Calu3 (cell line): ENCODE results near the gene MTERF4. TPM values are rescaled to one million over a fixed set of nuclear protein-coding genes. Genes with fewer than 3 reads are reported as not detected.

Experiments
- BruUV-seq: library from RNA; stranded (reverse); fragments of 400-500 nt; replicated peaks from 2 replicates; lab custom pipeline; 2021; lab: Mats Ljungman, UMichigan
- CTCF ChIA-PET: fragments of 300-600 bp; sonication (Branson Sonifier 250); formaldehyde crosslinking; loops from one replicate; lab custom pipeline; 2022; ENCODE audit warnings: antibody characterized with exemption; lab: Charles Lee
- DNase-seq: peaks from one replicate; pipeline ENCODE4 v3.0.0; 2022
- H3K27ac Mint-ChIP-seq: one replicate; pipeline ENCODE4 v1.8.0; 2022; ENCODE audit warnings: mixed read lengths; ENCODE audit not compliant: unreplicated experiment
- H3K27me3 Mint-ChIP-seq: one replicate; pipeline ENCODE4 v1.8.0; 2022; ENCODE audit warnings: mixed read lengths; ENCODE audit not compliant: unreplicated experiment
- H3K36me3 Mint-ChIP-seq: one replicate; pipeline ENCODE4 v1.8.0; 2022; ENCODE audit warnings: mild to moderate bottlenecking, moderate library complexity, mixed read lengths; ENCODE audit not compliant: insufficient read depth, unreplicated experiment
- H3K4me1 Mint-ChIP-seq: one replicate; pipeline ENCODE4 v1.8.0; 2022; ENCODE audit warnings: mild to moderate bottlenecking, low read depth, mixed read lengths; ENCODE audit not compliant: unreplicated experiment
- H3K4me3 Mint-ChIP-seq: one replicate; pipeline ENCODE4 v1.8.0; 2022; ENCODE audit warnings: mild to moderate bottlenecking, low read depth, moderate library complexity, mixed read lengths; ENCODE audit not compliant: unreplicated experiment
- H3K9me3 Mint-ChIP-seq: one replicate; pipeline ENCODE4 v1.8.0; 2022; ENCODE audit warnings: low read depth, mixed read lengths; ENCODE audit not compliant: unreplicated experiment
- intact Hi-C: fragments of 100-400 bp; cut with micrococcal nuclease; formaldehyde crosslinking; loops from one replicate; pipeline ENCODE4 v1.10.0; 2022; ENCODE audit not compliant: unreplicated experiment
- total RNA-seq: library from RNA; stranded (reverse); gene quantifications from 2 replicates; pipeline ENCODE4 v1.2.3, GENCODE V29; 2022
- TF ChIP-seq, protein P1 (sequence below): fragments of 200-600 bp; IDR thresholded peaks from one replicate; pipeline ENCODE4 v1.8.0; 2022; ENCODE audit warnings: antibody characterized with exemption; ENCODE audit not compliant: unreplicated experiment

MTERF4 gene
- total RNA-seq, 1 experiment from 2014 or later, result 33.6 TPM

DNA sequence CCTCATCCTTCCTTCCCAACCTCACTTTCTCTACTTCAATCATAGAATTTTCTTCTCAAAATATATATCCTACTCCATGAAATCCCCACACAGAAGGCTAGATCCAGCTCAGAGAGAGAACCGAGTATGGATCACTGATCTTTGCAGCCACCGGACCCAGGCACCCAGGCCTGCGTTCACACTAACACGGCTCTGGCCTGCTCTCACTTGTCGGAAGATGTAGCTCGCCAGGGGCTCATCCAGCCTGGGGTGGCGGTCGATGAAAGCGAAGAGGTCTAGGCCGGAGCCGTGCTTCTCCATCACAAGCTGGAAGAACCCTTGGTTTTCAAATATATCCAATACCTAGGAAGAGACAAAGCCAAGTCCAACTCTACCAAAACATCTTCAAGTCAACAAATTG, 12.7 kb upstream of the MTERF4 start:
- DNase-seq, result no peak
- Mint-ChIP-seq H3K27me3 (no peaks in the 10 kb centered on the region), H3K27ac (no peak overlapping the region), H3K36me3 (peaks cover 14% of the 10 kb centered on the region), H3K4me1 (no peaks in the 10 kb centered on the region), H3K9me3 (no peaks in the 10 kb centered on the region), H3K4me3 (no peak overlapping the region)
- CTCF ChIA-PET, result no interaction called here
- TF ChIP-seq, protein P1, sequence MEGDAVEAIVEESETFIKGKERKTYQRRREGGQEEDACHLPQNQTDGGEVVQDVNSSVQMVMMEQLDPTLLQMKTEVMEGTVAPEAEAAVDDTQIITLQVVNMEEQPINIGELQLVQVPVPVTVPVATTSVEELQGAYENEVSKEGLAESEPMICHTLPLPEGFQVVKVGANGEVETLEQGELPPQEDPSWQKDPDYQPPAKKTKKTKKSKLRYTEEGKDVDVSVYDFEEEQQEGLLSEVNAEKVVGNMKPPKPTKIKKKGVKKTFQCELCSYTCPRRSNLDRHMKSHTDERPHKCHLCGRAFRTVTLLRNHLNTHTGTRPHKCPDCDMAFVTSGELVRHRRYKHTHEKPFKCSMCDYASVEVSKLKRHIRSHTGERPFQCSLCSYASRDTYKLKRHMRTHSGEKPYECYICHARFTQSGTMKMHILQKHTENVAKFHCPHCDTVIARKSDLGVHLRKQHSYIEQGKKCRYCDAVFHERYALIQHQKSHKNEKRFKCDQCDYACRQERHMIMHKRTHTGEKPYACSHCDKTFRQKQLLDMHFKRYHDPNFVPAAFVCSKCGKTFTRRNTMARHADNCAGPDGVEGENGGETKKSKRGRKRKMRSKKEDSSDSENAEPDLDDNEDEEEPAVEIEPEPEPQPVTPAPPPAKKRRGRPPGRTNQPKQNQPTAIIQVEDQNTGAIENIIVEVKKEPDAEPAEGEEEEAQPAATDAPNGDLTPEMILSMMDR, result no peak
- intact Hi-C loops, result no loop called here
- no TSS peak for BruUV-seq

DNA sequence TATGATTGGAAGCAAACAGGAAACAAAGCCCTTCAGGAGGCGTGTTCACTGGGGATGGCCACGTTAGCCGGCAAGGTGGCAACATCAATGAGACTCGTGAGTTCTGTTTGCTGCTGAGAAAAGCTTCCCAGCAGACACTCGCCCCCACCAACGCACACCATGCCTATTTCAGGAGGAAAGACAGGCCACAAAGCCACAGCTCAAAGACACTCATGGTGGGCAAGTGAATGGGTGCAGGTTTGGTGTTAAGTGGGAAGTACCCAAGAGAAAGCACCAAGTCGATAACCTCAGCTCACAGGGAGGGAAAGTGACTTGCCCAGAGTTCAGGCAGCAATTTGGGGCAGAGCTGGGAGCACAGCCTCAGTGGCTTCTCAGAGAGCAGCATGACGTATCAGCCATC, 10.5 kb upstream of the MTERF4 start:
- intact Hi-C loops, result no loop called here
- no peak overlapping the region for H3K27ac Mint-ChIP-seq
- H3K9me3 Mint-ChIP-seq, result no peaks in the 10 kb centered on the region
- no peak for DNase-seq
- no peaks in the 10 kb centered on the region for H3K4me1 Mint-ChIP-seq
- H3K4me3 Mint-ChIP-seq, result no peak overlapping the region
- peaks cover 14% of the 10 kb centered on the region for H3K36me3 Mint-ChIP-seq
- TF ChIP-seq, protein P1, result no peak
- CTCF ChIA-PET, result no interaction called here
- no peaks in the 10 kb centered on the region for H3K27me3 Mint-ChIP-seq
- BruUV-seq, result no TSS peak

DNA sequence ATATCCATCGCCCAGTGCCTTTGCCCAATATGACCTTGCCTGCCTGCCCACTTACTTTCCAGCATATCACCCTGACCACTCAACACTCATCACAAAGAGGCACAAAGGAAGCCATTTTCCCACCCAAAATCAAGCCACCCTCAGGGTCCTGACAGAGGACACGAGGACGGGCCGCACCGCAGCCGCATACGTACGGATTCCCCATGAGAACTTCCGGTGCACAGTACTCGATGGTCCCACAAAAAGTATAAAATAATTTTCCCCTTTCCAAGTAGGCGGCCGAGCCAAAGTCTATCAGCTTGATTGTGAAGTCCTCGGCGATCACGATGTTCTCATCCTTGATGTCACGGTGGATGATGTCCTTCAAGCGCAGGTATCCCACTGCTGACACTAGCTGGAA, 10.0 kb upstream of the MTERF4 start:
- Mint-ChIP-seq H3K36me3 (peaks cover 14% of the 10 kb centered on the region), H3K27me3 (no peaks in the 10 kb centered on the region), H3K4me1 (no peaks in the 10 kb centered on the region), H3K4me3 (no peak overlapping the region), H3K9me3 (no peaks in the 10 kb centered on the region), H3K27ac (no peak overlapping the region)
- no TSS peak for BruUV-seq
- TF ChIP-seq, protein P1, result no peak
- DNase-seq, result no peak
- CTCF ChIA-PET, result no interaction called here
- intact Hi-C loops, result no loop called here

DNA sequence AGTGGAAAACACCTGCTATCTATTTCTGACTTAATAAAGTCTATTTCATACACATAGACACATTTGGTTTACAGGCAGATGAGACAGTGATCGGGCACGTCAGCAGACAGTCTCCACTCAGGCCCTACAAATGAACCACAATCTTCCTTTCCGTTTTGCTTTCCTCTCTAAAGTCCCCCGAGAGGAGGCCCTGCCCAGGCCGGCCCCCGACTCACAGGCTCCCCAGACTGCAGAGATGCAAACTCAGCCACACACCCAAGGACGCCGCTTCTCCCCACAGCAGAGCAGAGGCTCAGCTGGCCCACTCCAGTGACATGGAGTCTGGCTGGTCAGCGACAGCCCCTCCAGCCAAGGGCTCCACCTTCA, 9.3 kb upstream of the MTERF4 start:
- H3K9me3 Mint-ChIP-seq, result no peaks in the 10 kb centered on the region
- peaks cover 14% of the 10 kb centered on the region for H3K36me3 Mint-ChIP-seq
- no peak for DNase-seq
- no peaks in the 10 kb centered on the region for H3K4me1 Mint-ChIP-seq
- TF ChIP-seq, protein P1, result no peak
- CTCF ChIA-PET, result no interaction called here
- intact Hi-C loops, result no loop called here
- BruUV-seq, result no TSS peak
- no peaks in the 10 kb centered on the region for H3K27me3 Mint-ChIP-seq
- no peak overlapping the region for H3K4me3 Mint-ChIP-seq
- no peak overlapping the region for H3K27ac Mint-ChIP-seq
